GM20000 (cell line): ENCODE results near the gene MMRN1.

Source experiments
- DNase-seq: peaks from one replicate; pipeline ENCODE4 v3.0.0; 2012; ENCODE audit warnings: low spot score
- TF ChIP-seq, protein P1 (sequence below): IDR thresholded peaks from 2 replicates; pipeline ENCODE4 v1.5.1; 2012; ENCODE audit warnings: mild to moderate bottlenecking, control low read depth; ENCODE audit errors: extremely low read depth, missing control alignments

Gene MMRN1

GRCh38 chr4:89868999-89869589, 25.6 kb upstream of the MMRN1 start:
- TF ChIP-seq, protein P1, sequence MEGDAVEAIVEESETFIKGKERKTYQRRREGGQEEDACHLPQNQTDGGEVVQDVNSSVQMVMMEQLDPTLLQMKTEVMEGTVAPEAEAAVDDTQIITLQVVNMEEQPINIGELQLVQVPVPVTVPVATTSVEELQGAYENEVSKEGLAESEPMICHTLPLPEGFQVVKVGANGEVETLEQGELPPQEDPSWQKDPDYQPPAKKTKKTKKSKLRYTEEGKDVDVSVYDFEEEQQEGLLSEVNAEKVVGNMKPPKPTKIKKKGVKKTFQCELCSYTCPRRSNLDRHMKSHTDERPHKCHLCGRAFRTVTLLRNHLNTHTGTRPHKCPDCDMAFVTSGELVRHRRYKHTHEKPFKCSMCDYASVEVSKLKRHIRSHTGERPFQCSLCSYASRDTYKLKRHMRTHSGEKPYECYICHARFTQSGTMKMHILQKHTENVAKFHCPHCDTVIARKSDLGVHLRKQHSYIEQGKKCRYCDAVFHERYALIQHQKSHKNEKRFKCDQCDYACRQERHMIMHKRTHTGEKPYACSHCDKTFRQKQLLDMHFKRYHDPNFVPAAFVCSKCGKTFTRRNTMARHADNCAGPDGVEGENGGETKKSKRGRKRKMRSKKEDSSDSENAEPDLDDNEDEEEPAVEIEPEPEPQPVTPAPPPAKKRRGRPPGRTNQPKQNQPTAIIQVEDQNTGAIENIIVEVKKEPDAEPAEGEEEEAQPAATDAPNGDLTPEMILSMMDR, result no peak
- no peak for DNase-seq

- TF ChIP-seq, protein P1, result no peak
- DNase-seq, result no peak
These were observed 23.4 kb upstream of the MMRN1 start for GRCh38 chr4:89871211-89871610.

GRCh38 chr4:89876548-89876947, 18.1 kb upstream of the MMRN1 start:
- DNase-seq, result no peak
- TF ChIP-seq, protein P1, result no peak

DNA sequence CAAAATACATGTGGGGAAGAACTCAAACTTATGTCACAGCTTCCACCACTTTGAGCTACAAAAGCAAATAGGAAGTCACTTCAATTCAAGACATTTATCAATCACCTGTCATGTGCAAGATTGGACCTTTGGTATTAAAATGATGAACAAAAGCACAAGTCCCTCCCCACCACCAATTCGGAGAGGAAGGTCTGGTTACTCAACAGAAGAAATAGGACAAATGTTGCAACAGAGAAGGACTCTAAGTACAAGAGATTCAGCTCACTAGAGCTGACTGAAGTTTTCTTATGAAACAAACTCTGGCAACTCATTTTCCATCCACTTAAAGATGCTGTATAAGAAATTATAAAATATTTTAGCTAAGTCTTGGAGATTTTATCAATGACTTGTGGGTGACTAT, 16.0 kb upstream of the MMRN1 start:
- TF ChIP-seq, protein P1, result no peak
- no peak for DNase-seq

DNA sequence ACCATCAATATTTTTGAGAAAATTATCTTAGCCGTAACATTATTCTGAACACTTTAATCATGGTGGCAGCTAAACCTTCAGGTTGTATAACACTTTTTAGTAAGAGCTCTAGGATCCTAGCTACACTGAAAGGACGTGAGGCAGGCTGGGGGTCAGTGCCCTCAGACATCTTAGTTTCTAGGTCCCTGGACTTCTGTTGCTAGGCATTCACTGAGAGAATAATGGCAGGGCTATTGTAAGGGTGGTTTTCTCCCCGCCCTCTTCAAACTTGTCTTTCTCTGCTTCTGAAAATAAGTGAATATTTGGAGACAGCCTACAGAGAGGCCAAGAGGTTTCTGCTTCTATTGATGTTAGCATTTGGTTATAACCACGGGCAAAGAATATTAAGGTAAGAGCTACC, 15.4 kb upstream of the MMRN1 start:
- no peak for DNase-seq
- TF ChIP-seq, protein P1, result no peak

DNA sequence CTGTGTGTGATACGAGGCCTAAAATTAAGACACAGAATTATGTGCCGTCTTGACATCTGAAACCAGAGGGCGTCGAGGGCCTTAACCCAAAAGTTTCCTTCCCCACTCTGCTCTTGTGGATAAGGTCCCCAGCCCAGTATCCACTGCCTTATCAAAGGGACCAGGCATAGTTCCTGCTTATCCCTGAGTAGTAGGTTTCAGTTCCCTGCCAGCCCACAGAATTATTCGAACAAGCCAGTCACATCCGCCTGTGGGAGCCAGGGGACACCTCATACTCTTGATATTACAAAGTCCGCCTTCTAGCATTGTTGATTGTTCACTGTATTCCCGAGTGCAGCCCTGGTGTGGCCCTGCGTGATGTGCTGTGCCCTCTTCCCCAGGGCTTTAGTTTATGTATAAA, 5.4 kb upstream of the MMRN1 start:
- no peak for DNase-seq

GRCh38 chr4:89897867-89898266, 3.2 kb downstream of the MMRN1 start:
- TF ChIP-seq, protein P1, result no peak
- no peak for DNase-seq

More for the DNA sequence above, 5.4 kb upstream of the MMRN1 start:
- TF ChIP-seq, protein P1, result no peak
